GM23338 (cell line): ENCODE results near the gene CABLES1. TPM values are rescaled to one million over a fixed set of nuclear protein-coding genes. Genes with fewer than 3 reads are reported as not detected.
A peak's percentile ranks its signal among the peaks of the same experiment; 100 is the strongest.

Source experiments
- ATAC-seq: fragments of 200-7000 bp; cut with Tn5 transposase; 3 replicates; pipeline ENCODE4 v1.9.1; 2020
- DNase-seq: peaks from one replicate; pipeline ENCODE4 v3.0.0-alpha.2; 2015; ENCODE audit warnings: low spot score
- H2AFZ ChIP-seq: fragments of 200-600 bp; sonication (generic); 2 replicates; pipeline ENCODE4 v1.8.0; 2016; ENCODE audit warnings: antibody characterized with exemption, mild to moderate bottlenecking, moderate library complexity
- H3F3A ChIP-seq: fragments of 200-600 bp; sonication (generic); replicated peaks from 2 replicates; pipeline ENCODE4 v1.8.0; 2017; ENCODE audit warnings: antibody characterized with exemption, mixed run types, low read depth
- H3K27ac ChIP-seq: fragments of 200-600 bp; sonication (generic); 2 replicates; pipeline ENCODE4 v1.6.1; 2016; ENCODE audit warnings: low read depth
- H3K27me3 ChIP-seq: fragments of 200-600 bp; sonication (generic); 2 replicates; pipeline ENCODE4 v1.8.0; 2016; ENCODE audit warnings: mild to moderate bottlenecking, mixed run types, moderate library complexity; ENCODE audit not compliant: insufficient read depth
- H3K36me3 ChIP-seq: fragments of 200-600 bp; sonication (generic); 2 replicates; pipeline ENCODE4 v1.8.0; 2016; ENCODE audit warnings: mild to moderate bottlenecking; ENCODE audit not compliant: insufficient read depth
- H3K4me1 ChIP-seq: fragments of 200-600 bp; sonication (generic); 2 replicates; pipeline ENCODE4 v1.8.0; 2016; ENCODE audit warnings: mild to moderate bottlenecking, moderate library complexity; ENCODE audit not compliant: insufficient read depth
- H3K4me2 ChIP-seq: fragments of 200-600 bp; sonication (generic); 2 replicates; pipeline ENCODE4 v1.7.1; 2017; ENCODE audit warnings: mixed run types
- H3K4me3 ChIP-seq: fragments of 200-600 bp; sonication (generic); 2 replicates; pipeline ENCODE4 v1.6.1; 2016; ENCODE audit warnings: mixed run types
- H3K79me2 ChIP-seq: fragments of 200-600 bp; sonication (generic); replicated peaks from 2 replicates; pipeline ENCODE4 v1.8.0; 2017; ENCODE audit warnings: mild to moderate bottlenecking; ENCODE audit not compliant: insufficient read depth
- H3K9me2 ChIP-seq: fragments of 200-600 bp; sonication (generic); 2 replicates; pipeline ENCODE4 v1.8.0; 2017; ENCODE audit not compliant: insufficient read depth
- H4K20me1 ChIP-seq: fragments of 200-600 bp; sonication (generic); replicated peaks from 2 replicates; pipeline ENCODE4 v1.8.0; 2017; ENCODE audit warnings: mild to moderate bottlenecking; ENCODE audit not compliant: insufficient read depth
- H3K27ac Mint-ChIP-seq: 2 replicates; pipeline ENCODE4 v1.8.0; 2020; ENCODE audit warnings: inconsistent platforms, mild to moderate bottlenecking, moderate library complexity, mixed read lengths
- H3K27me3 Mint-ChIP-seq: 3 replicates; pipeline ENCODE4 v1.8.0; 2022; ENCODE audit warnings: low read depth, mild to moderate bottlenecking, moderate library complexity, mixed read lengths, inconsistent platforms; ENCODE audit not compliant: insufficient read depth, poor library complexity
- H3K36me3 Mint-ChIP-seq: 3 replicates; pipeline ENCODE4 v1.8.0; 2021; ENCODE audit warnings: low read depth, mild to moderate bottlenecking, inconsistent platforms, moderate library complexity, mixed read lengths
- H3K4me1 Mint-ChIP-seq: 3 replicates; pipeline ENCODE4 v1.8.0; 2020; ENCODE audit warnings: mild to moderate bottlenecking, inconsistent platforms, mixed read lengths
- H3K4me3 Mint-ChIP-seq: 3 replicates; pipeline ENCODE4 v1.8.0; 2021; ENCODE audit warnings: moderate library complexity, mild to moderate bottlenecking, inconsistent platforms, mixed read lengths
- H3K9me3 Mint-ChIP-seq: 3 replicates; pipeline ENCODE4 v1.8.0; 2020; ENCODE audit warnings: moderate library complexity, mild to moderate bottlenecking, inconsistent platforms, mixed read lengths
- CREB1 ChIP-seq: fragments of 250-450 bp; sonication (Bioruptor Pico); IDR thresholded peaks from 2 replicates; pipeline ENCODE4 v1.5.0; 2020; ENCODE audit warnings: low read depth, mild to moderate bottlenecking, moderate library complexity
- CTCF ChIP-seq, 2 experiments: fragments of 200-600 bp in 1 of 2; sonication (generic) in 1 of 2; conservative IDR thresholded peaks; 2 replicates each; pipeline versions ENCODE4 v1.5.1 to v1.6.1; 2016 to 2017; ENCODE audit warnings: antibody characterized with exemption in 2 of 2, low read depth in 2 of 2, mild to moderate bottlenecking in 2 of 2, moderate library complexity in 1 of 2
- EZH2 ChIP-seq: fragments of 200-600 bp; sonication (generic); IDR thresholded peaks from one replicate; pipeline ENCODE4 v1.8.0; 2017; ENCODE audit warnings: antibody characterized with exemption, mild to moderate bottlenecking, low read depth; ENCODE audit not compliant: unreplicated experiment
- EZH2phosphoT487 ChIP-seq: fragments of 200-600 bp; sonication (generic); IDR thresholded peaks from one replicate; pipeline ENCODE4 v1.8.1; 2018; ENCODE audit warnings: antibody characterized with exemption; ENCODE audit not compliant: unreplicated experiment
- JUNB ChIP-seq: IDR thresholded peaks from one replicate; pipeline ENCODE4 v1.6.1; 2016; ENCODE audit warnings: antibody characterized with exemption; ENCODE audit not compliant: unreplicated experiment
- NANOG ChIP-seq: IDR thresholded peaks from 2 replicates; pipeline ENCODE4 v1.6.1; 2016; ENCODE audit warnings: antibody characterized with exemption, borderline replicate concordance
- POLR2AphosphoS5 ChIP-seq: IDR thresholded peaks from 2 replicates; pipeline ENCODE4 v1.6.1; 2016; ENCODE audit warnings: antibody characterized with exemption, low read depth
- STAT1 ChIP-seq: IDR thresholded peaks from one replicate; pipeline ENCODE4 v1.6.1; 2016; ENCODE audit warnings: antibody characterized with exemption; ENCODE audit not compliant: unreplicated experiment
- ZNF114 ChIP-seq: fragments of 250-450 bp; sonication (Bioruptor Pico); IDR thresholded peaks from 2 replicates; pipeline ENCODE4 v1.5.0; 2020; ENCODE audit warnings: mild to moderate bottlenecking, moderate library complexity
- ZNF462 ChIP-seq: fragments of 250-450 bp; sonication (Bioruptor Pico); IDR thresholded peaks from 2 replicates; pipeline ENCODE4 v1.5.0; 2020; ENCODE audit warnings: mild to moderate bottlenecking, moderate library complexity
- polyA plus RNA-seq: library from polyadenylated mRNA; unstranded; fragments of >200 nt; fragmentation: Nextera tagmentation; extraction: Ambion mirVana; gene quantifications from 2 replicates; pipeline ENCODE4 v1.2.1, GENCODE V29; 2016
- total RNA-seq: library from RNA; depleted of rRNA; stranded (reverse); fragments of >200 nt; shearing (Covaris generic); gene quantifications from 2 replicates; pipeline ENCODE4 v1.2.3, GENCODE V29; 2014

The CABLES1 gene
- total and polyA plus RNA-seq, 2 experiments from 2014 or later, result 2.6 to 12.4 TPM

- Histone ChIP-seq H4K20me1 (peaks cover 8% of the 10 kb centered on the region; the same call in 1 of the 2 replicates), H3K27ac (no peak overlapping the region), H3K9me2 (no peaks in the 10 kb centered on the region), H2AFZ (no peak overlapping the region), H3K36me3 (peaks cover 2% of the 10 kb centered on the region; the same call in 1 of the 2 replicates), H3K4me3 (no peak overlapping the region), H3F3A (no peaks in the 10 kb centered on the region; the same call in 1 of the 2 replicates), H3K4me1 (peaks cover 15% of the 10 kb centered on the region; the same call in 1 of the 2 replicates), H3K27me3 (no peaks in the 10 kb centered on the region), H3K79me2 (peaks cover 10% of the 10 kb centered on the region), H3K4me2 (no peak overlapping the region)
- Mint-ChIP-seq H3K27ac (no peak overlapping the region), H3K27me3 (peaks cover 8% of the 10 kb centered on the region), H3K36me3 (peaks cover 50% of the 10 kb centered on the region), H3K9me3 (no peaks in the 10 kb centered on the region; the same call in 1 of the 3 replicates), H3K4me3 (no peak overlapping the region), H3K4me1 (peaks cover 46% of the 10 kb centered on the region)
- ATAC-seq, result no peak
- no peak for TF ChIP-seq EZH2
- TF ChIP-seq EZH2phosphoT487, result no peak
- TF ChIP-seq CTCF (conservative IDR thresholded peaks at IDR 0.05; ENCODE audit: low read depth in 2 of 2), result no peak
- TF ChIP-seq STAT1, result no peak
- TF ChIP-seq POLR2AphosphoS5, result no peak
- TF ChIP-seq CREB1 (CRISPR knock-in tag), result no peak
- no peak for DNase-seq
Measured at GRCh38 chr18:23193742-23194141, 58.5 kb downstream of the CABLES1 start.

GRCh38 chr18:23194155-23194996, 59.1 kb downstream of the CABLES1 start:
- peaks cover 51% of the 10 kb centered on the region for H3K36me3 Mint-ChIP-seq
- no peak overlapping the region for H2AFZ ChIP-seq
- H3K27ac Mint-ChIP-seq, result peak overlapping the region; percentile 31; the same call in 1 of the 2 replicates

More at GRCh38 chr18:23194155-23194996, 59.1 kb downstream of the CABLES1 start:
- peaks cover 40% of the 10 kb centered on the region for H3K4me1 Mint-ChIP-seq
- H3K9me3 Mint-ChIP-seq, result no peaks in the 10 kb centered on the region; the same call in 1 of the 3 replicates
- Histone ChIP-seq H3K79me2 (peaks cover 10% of the 10 kb centered on the region), H3K9me2 (no peaks in the 10 kb centered on the region), H3K4me2 (no peak overlapping the region), H3K27ac (peak overlapping the region; percentile 34; the same call in 1 of the 2 replicates), H4K20me1 (peaks cover 8% of the 10 kb centered on the region; the same call in 1 of the 2 replicates), H3F3A (no peaks in the 10 kb centered on the region; the same call in 1 of the 2 replicates), H3K4me1 (peaks cover 15% of the 10 kb centered on the region; the same call in 1 of the 2 replicates), H3K36me3 (peaks cover 2% of the 10 kb centered on the region; the same call in 1 of the 2 replicates), H3K4me3 (no peak overlapping the region), H3K27me3 (no peaks in the 10 kb centered on the region)
- ATAC-seq (no peak), DNase-seq (no peak)
- H3K27me3 Mint-ChIP-seq, result peaks cover 8% of the 10 kb centered on the region
- no peak overlapping the region; the same call in 2 of the 3 replicates for H3K4me3 Mint-ChIP-seq
- no peak for TF ChIP-seq EZH2
- no peak for TF ChIP-seq EZH2phosphoT487
- no peak for TF ChIP-seq CREB1 (CRISPR knock-in tag)
- TF ChIP-seq ZNF462 (CRISPR knock-in tag), result no peak
- TF ChIP-seq NANOG, result no peak
- no peak for TF ChIP-seq STAT1
- no peak for TF ChIP-seq ZNF114 (CRISPR knock-in tag)
- no peak for TF ChIP-seq JUNB
